ENCODE measurements around the gene SERTM1. TPM values are rescaled to one million over a fixed set of nuclear protein-coding genes. Genes with fewer than 3 reads are reported as not detected.

SERTM1 gene
- total and polyA plus RNA-seq, 2 of the 8 experiments (the other 6 are each of a cell fraction or from before 2014, with no cell fraction given) = 0.48 to 1.6 TPM

DNA sequence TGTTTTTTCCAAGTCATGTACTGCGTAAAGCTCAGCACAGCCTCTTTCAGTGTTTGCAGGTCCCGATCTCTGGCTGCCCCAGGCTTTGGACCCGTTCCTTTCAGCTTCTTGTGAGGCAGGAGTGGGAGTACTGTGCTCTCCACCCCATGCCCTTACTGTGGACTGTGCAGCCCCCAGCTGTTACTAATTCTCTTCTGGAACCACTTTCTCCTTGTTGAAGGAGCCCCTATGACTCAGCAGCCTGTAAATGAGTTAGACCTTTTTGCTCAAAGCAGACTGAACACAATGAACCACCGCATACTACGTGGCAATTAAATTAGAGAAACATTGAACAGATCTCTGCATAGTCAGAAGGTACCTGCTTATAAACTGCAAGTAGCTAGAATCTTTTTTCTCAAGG, 39.0 kb downstream of the SERTM1 start (continued):
- no peak for TF ChIP-seq CTBP2 (IDR thresholded peaks at IDR 0.05; ENCODE audit: borderline replicate concordance, insufficient read depth, insufficient read length, low read length)
- TF ChIP-seq KDM4A (IDR thresholded peaks at IDR 0.05; ENCODE audit: low read depth, low read length, severe bottlenecking) = no peak
- TF ChIP-seq, protein P1, sequence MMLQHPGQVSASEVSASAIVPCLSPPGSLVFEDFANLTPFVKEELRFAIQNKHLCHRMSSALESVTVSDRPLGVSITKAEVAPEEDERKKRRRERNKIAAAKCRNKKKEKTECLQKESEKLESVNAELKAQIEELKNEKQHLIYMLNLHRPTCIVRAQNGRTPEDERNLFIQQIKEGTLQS (IDR thresholded peaks at IDR 0.05; ENCODE audit: insufficient read depth, low read depth, low read length) = no peak
- TF ChIP-seq RFX5 (IDR thresholded peaks at IDR 0.05; ENCODE audit: borderline replicate concordance, low read depth, low read length) = no peak
- TF ChIP-seq BRCA1 (IDR thresholded peaks at IDR 0.05; ENCODE audit: low read depth, low read length) = no peak
